ENCODE measurements around the gene RAB18. TPM values are rescaled to one million over a fixed set of nuclear protein-coding genes. Genes with fewer than 3 reads are reported as not detected.

Gene RAB18
- total and polyA plus RNA-seq, 2 of the 8 experiments (the other 6 are each of a cell fraction or from before 2014, with no cell fraction given): 14.7 to 69.7 TPM

GRCh38 chr10:27514243-27514642, 10.1 kb downstream of the RAB18 start:
- Histone ChIP-seq H3K18ac (ENCODE audit: extremely low read depth, low read length) (no peak overlapping the region), H3K4me2 (ENCODE audit: insufficient read depth in 1 of 2, low read depth in 2 of 2, low read length in 2 of 2) (no peak overlapping the region), H3K4ac (replicated peaks; ENCODE audit: insufficient read length, low read depth, low read length) (no peak overlapping the region), H3K9me3 (ENCODE audit: insufficient read depth in 2 of 2, low read depth in 1 of 2, low read length in 1 of 2) (no peaks in the 10 kb centered on the region), H4K5ac (ENCODE audit: insufficient read length, low read depth, low read length) (no peak overlapping the region), H2BK15ac (ENCODE audit: low read length) (no peak overlapping the region), H2BK5ac (ENCODE audit: low read depth, low read length) (no peak overlapping the region), H4K91ac (replicated peaks; ENCODE audit: insufficient read length, low read length) (no peak overlapping the region), H3K27ac (ENCODE audit: low read depth, low read length) (no peak overlapping the region), H4K8ac (ENCODE audit: extremely low read depth, insufficient read depth, low read length) (no peak overlapping the region), H3K23me2 (ENCODE audit: low read depth, low read length) (no peaks in the 10 kb centered on the region), H3K79me2 (ENCODE audit: control insufficient read depth in 1 of 2, insufficient read depth in 2 of 2, low read length in 2 of 2) (peaks cover 0 to 30% of the 10 kb centered on the region in 2 experiments; a peak in 2 of 4 replicates), H3K14ac (ENCODE audit: insufficient read length) (no peak overlapping the region), H3K27me3 (replicated peaks in 1 of 4; ENCODE audit: control insufficient read depth in 3 of 4, extremely low read depth in 1 of 4, insufficient read depth in 3 of 4, low read length in 3 of 4) (no peaks in the 10 kb centered on the region), H3K23ac (ENCODE audit: insufficient read length) (no peak overlapping the region), H2AK5ac (ENCODE audit: low read depth, low read length) (no peak overlapping the region), H2BK12ac (ENCODE audit: low read depth, low read length) (no peak overlapping the region), H2BK120ac (replicated peaks; ENCODE audit: low read depth, low read length) (no peak overlapping the region), H3K4me1 (replicated peaks in 1 of 4; ENCODE audit: control insufficient read depth in 3 of 4, insufficient read depth in 4 of 4, low read length in 3 of 4) (no peaks in the 10 kb centered on the region), H3K56ac (replicated peaks; ENCODE audit: insufficient read length, low read depth, low read length) (no peak overlapping the region), H3K36me3 (ENCODE audit: control insufficient read depth in 2 of 4, insufficient read depth in 4 of 4, low read length in 3 of 4) (peaks cover 0 to 14% (median 0%) of the 10 kb centered on the region in 4 experiments; a peak in 2 of 8 replicates), H4K20me1 (replicated peaks in 1 of 2; ENCODE audit: control insufficient read depth in 1 of 2, insufficient read depth in 2 of 2, low read length in 2 of 2) (no peaks in the 10 kb centered on the region), H3K79me1 (ENCODE audit: low read depth, low read length) (no peaks in the 10 kb centered on the region), H2AFZ (ENCODE audit: low read length) (no peak overlapping the region), H2BK20ac (ENCODE audit: low read length) (no peak overlapping the region), H3K4me3 (ENCODE audit: extremely low read depth in 1 of 4, insufficient read depth in 2 of 4, low read depth in 3 of 4, low read length in 4 of 4) (no peak overlapping the region), H3K9ac (replicated peaks in 1 of 4; ENCODE audit: extremely low read depth in 1 of 4, low read depth in 3 of 4, low read length in 3 of 4) (no peak overlapping the region)
- FAIRE-seq (no peak), DNase-seq (ENCODE audit: low read depth in 1 of 2, low spot score in 2 of 2) (no peak)
- ChIA-PET CTCF (ENCODE audit: partially characterized antibody) (interaction anchor here (0.6 to 0.9 kb wide), 2 partner anchors 14 to 142 kb away, joined by 3 read pairs; no protein-coding TSS in a partner anchor), POLR2A (ENCODE audit: partially characterized antibody) (interaction anchor here (1.0 kb wide), 1 partner anchor 10 kb away, joined by 4 read pairs; the partner anchor contains the start of gene RAB18)
- 88 to 100% methylated on average over 1 to 3 of the region's 3 CpGs for WGBS, 2 experiments (ENCODE audit: extremely low coverage in 1 of 2, insufficient coverage in 1 of 2, insufficient read length in 1 of 2, insufficient replicate concordance in 2 of 2, low coverage in 1 of 2, low lambda C conversion rate in 2 of 2, missing lambda C conversion rate in 1 of 2)
- TF ChIP-seq TCF12 (IDR thresholded peaks at IDR 0.05; ENCODE audit: low read depth, low read length) (no peak), JUN (IDR thresholded peaks at IDR 0.05; ENCODE audit: low read depth, low read length) (no peak), HDAC6 (IDR thresholded peaks at IDR 0.05; ENCODE audit: low read depth, low read length) (no peak), USF2 (IDR thresholded peaks at IDR 0.05; ENCODE audit: low read length) (no peak), SIN3A (conservative IDR thresholded peaks at IDR 0.05 in 1 of 2, IDR thresholded peaks at IDR 0.05 in 1 of 2; ENCODE audit: low read depth in 1 of 2, low read length in 2 of 2) (no peak), ZNF274 (IDR thresholded peaks at IDR 0.05; ENCODE audit: borderline replicate concordance, extremely low read depth, low read length) (no peak), BRCA1 (IDR thresholded peaks at IDR 0.05; ENCODE audit: low read depth, low read length) (no peak), POU5F1 (IDR thresholded peaks at IDR 0.05; ENCODE audit: low read depth, low read length) (no peak), CTBP2 (IDR thresholded peaks at IDR 0.05; ENCODE audit: borderline replicate concordance, insufficient read depth, insufficient read length, low read length) (no peak), ATF3 (IDR thresholded peaks at IDR 0.05; ENCODE audit: insufficient read depth, low read depth, low read length) (no peak), RFX5 (IDR thresholded peaks at IDR 0.05; ENCODE audit: borderline replicate concordance, low read depth, low read length) (no peak), TBP (IDR thresholded peaks at IDR 0.05; ENCODE audit: low read depth, low read length) (no peak)
